Rectal smooth muscle tissue (tissue), 1 donor: ENCODE data around the gene TTC33.
"Not testable (repeated sequence)": the region's sequence is repeated elsewhere in the genome, so short reads cannot be mapped to it uniquely, and the experiment has no call there.

ENCODE experiments used
- H3K27ac ChIP-seq: one replicate; pipeline ENCODE4 v1.7.0; 2013; ENCODE audit warnings: low read depth, low read length, inconsistent platforms
- H3K27me3 ChIP-seq: one replicate; pipeline ENCODE4 v1.7.0; 2013; ENCODE audit warnings: low read length; ENCODE audit not compliant: control insufficient read depth, insufficient read depth
- H3K36me3 ChIP-seq: one replicate; pipeline ENCODE4 v1.7.0; 2013; ENCODE audit warnings: low read length; ENCODE audit not compliant: control insufficient read depth, insufficient read depth
- H3K4me1 ChIP-seq: one replicate; pipeline ENCODE4 v1.7.0; 2013; ENCODE audit warnings: low read length; ENCODE audit not compliant: control insufficient read depth, insufficient read depth
- H3K4me3 ChIP-seq: one replicate; pipeline ENCODE4 v1.7.0; 2013; ENCODE audit warnings: low read length
- H3K9ac ChIP-seq: one replicate; pipeline ENCODE4 v1.7.0; 2013; ENCODE audit warnings: low read length

Gene TTC33

DNA sequence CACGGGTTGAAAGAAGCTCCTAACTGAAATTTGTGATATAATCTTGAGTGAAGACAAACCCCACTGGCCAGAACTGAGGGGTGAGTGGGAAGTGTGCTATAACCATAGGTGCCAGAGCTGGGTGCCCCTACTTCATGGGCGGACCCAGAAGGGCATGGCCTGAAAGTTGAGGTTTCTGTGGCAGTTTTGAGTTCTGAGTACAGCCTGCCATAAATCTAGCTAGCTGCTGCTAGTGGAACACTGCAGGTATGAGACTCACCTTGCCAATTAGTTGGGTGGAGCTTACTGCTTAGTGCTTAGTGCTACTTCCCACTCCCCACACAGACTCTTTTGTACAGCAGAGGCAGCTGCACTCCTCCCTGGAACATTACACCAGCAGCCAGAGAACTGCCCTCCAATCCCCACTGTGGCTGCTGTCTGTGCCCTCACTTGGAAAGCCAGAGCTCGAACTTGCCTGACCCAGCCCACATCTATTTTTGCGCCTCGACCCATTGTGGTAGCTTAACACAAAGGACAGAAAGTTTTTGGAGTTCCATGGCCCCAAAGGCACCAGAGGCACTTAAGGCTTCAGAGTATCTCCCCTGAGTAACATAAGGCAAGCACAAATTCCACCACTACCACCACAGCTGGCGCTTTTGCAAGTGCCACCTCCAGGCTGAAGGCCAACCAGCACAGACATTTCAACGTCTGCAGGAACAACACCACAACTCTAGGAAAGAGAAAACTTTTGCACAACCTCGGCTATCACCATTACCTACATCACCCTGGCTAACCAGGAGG is 103.1 kb downstream of the TTC33 start:
- Histone ChIP-seq H3K27ac (no peak overlapping the region), H3K9ac (no peak overlapping the region)

GRCh38 chr5:40651201-40651600 is 104.6 kb downstream of the TTC33 start:
- H3K4me1 ChIP-seq: no peaks in the 10 kb centered on the region
- H3K36me3 ChIP-seq: no peaks in the 10 kb centered on the region
- H3K27me3 ChIP-seq: no peaks in the 10 kb centered on the region
- H3K27ac ChIP-seq: no peak overlapping the region
- no peak overlapping the region for H3K9ac ChIP-seq
- no peak overlapping the region for H3K4me3 ChIP-seq

More for the DNA sequence above, 103.1 kb downstream of the TTC33 start:
- Histone ChIP-seq H3K36me3 (no peaks in the 10 kb centered on the region), H3K4me1 (no peaks in the 10 kb centered on the region), H3K4me3 (no peak overlapping the region), H3K27me3 (no peaks in the 10 kb centered on the region)

GRCh38 chr5:40649463-40650030 is 106.2 kb downstream of the TTC33 start:
- Histone ChIP-seq H3K4me1 (no peaks in the 10 kb centered on the region), H3K27ac (no peak overlapping the region), H3K4me3 (no peak overlapping the region), H3K9ac (no peak overlapping the region), H3K27me3 (no peaks in the 10 kb centered on the region), H3K36me3 (no peaks in the 10 kb centered on the region)

DNA sequence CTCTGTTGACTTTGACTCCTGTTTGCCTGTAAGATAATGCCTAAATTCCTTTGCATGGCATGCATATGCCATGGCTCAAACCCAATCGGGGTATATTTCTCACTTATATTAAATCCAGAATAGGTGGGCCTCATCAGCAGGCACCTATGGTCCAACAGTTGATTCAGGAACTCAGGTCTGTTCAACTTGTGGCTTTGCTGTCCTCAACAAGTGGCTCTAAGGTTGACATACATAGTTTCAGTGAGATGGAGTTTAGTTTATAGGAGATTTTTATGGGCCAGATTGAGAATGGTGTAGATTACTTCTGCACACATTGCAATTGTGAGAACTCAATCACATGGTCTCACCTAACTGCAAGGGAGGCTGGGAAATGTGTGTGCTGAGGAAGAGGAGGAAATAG is 107.6 kb downstream of the TTC33 start:
- H3K9ac ChIP-seq: no peak overlapping the region
- H3K27ac ChIP-seq: no peak overlapping the region
- H3K4me3 ChIP-seq: no peak overlapping the region
- H3K4me1 ChIP-seq: no peaks in the 10 kb centered on the region
- H3K27me3 ChIP-seq: no peaks in the 10 kb centered on the region
- no peaks in the 10 kb centered on the region for H3K36me3 ChIP-seq

DNA sequence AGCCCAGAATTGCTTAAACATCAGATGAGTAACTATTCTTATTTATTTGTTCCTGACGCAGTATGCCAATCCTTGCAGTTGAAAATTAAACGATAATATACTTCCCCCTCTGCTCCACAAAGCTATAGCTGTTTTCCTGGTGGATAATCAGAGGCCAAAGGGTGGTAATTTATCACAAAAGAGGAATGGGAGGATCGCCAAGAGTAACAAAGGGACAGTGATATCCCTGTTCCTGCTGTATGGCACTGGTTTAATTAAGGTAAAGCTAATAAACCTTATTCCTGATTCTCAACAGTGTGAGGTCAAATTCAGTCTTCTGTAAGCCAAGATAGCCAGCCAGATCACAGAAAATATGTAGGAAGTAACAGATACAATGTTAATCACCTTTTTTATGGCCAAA is 109.5 kb downstream of the TTC33 start:
- H3K9ac ChIP-seq: no peak overlapping the region
- H3K27ac ChIP-seq: no peak overlapping the region
- H3K27me3 ChIP-seq: no peaks in the 10 kb centered on the region

DNA sequence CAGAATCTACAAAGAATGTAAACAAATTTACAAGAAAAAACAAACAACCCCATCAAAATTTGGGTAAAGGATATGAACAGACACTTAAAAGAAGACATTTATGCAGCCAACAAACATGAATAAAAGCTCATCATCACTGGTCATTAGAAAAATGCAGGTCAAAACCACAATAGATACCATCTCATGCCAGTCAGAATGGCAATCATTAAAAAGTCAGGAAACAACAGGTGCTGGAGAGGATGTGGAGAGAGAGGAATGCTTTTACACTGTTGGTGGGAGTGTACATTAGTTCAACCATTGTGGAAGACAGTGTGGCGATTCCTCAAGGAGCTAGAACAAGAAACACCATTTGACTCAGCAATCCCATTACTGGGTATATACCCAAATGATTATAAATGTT is 116.2 kb downstream of the TTC33 start:
- H3K9ac ChIP-seq, H3K27ac ChIP-seq, H3K4me1 ChIP-seq, H3K4me3 ChIP-seq, H3K36me3 ChIP-seq, H3K27me3 ChIP-seq: not testable (repeated sequence)

More for the DNA sequence above, 109.5 kb downstream of the TTC33 start:
- no peak overlapping the region for H3K4me3 ChIP-seq
- no peaks in the 10 kb centered on the region for H3K4me1 ChIP-seq
- H3K36me3 ChIP-seq: no peaks in the 10 kb centered on the region

GRCh38 chr5:40634593-40634992 is 121.2 kb downstream of the TTC33 start:
- Histone ChIP-seq H3K36me3 (no peaks in the 10 kb centered on the region), H3K9ac (no peak overlapping the region)

DNA sequence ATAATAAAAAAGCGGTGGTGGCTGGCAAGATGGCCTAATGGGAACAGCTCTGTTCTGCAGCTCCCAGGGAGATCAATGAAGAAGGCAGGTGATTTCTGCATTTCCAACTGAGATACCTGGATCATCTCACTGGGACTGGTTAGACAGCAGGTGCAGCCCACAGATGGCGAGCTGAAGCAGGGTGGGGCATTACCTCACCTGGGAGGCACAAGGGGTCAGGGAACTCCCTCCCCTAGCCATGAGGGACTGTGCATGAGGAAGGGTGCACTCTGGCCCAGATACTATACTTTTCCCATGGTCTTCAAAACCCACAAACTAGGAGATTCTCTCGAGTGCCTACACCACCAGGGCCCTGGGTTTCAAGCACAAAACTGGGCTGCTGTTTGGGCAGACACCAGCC is 121.6 kb downstream of the TTC33 start:
- Histone ChIP-seq H3K4me3 (no peak overlapping the region), H3K27ac (no peak overlapping the region), H3K4me1 (no peaks in the 10 kb centered on the region), H3K27me3 (no peaks in the 10 kb centered on the region), H3K9ac (no peak overlapping the region), H3K36me3 (no peaks in the 10 kb centered on the region)

More at GRCh38 chr5:40634593-40634992, 121.2 kb downstream of the TTC33 start:
- no peaks in the 10 kb centered on the region for H3K27me3 ChIP-seq
- no peaks in the 10 kb centered on the region for H3K4me1 ChIP-seq
- no peak overlapping the region for H3K4me3 ChIP-seq
- H3K27ac ChIP-seq: no peak overlapping the region

GRCh38 chr5:40631236-40631635 is 124.5 kb downstream of the TTC33 start:
- H3K4me3 ChIP-seq: no peak overlapping the region
- H3K9ac ChIP-seq: no peak overlapping the region
- H3K36me3 ChIP-seq: no peaks in the 10 kb centered on the region
- no peak overlapping the region for H3K27ac ChIP-seq
- no peaks in the 10 kb centered on the region for H3K4me1 ChIP-seq
- H3K27me3 ChIP-seq: no peaks in the 10 kb centered on the region

- no peak overlapping the region for H3K27ac ChIP-seq
- H3K36me3 ChIP-seq: no peaks in the 10 kb centered on the region
- no peaks in the 10 kb centered on the region for H3K27me3 ChIP-seq
- H3K9ac ChIP-seq: no peak overlapping the region
- H3K4me1 ChIP-seq: no peaks in the 10 kb centered on the region
- H3K4me3 ChIP-seq: no peak overlapping the region
These were observed 125.6 kb downstream of the TTC33 start for GRCh38 chr5:40630126-40630525.

- H3K36me3 ChIP-seq: no peaks in the 10 kb centered on the region
- no peak overlapping the region for H3K27ac ChIP-seq
- H3K4me1 ChIP-seq: no peaks in the 10 kb centered on the region
- no peaks in the 10 kb centered on the region for H3K27me3 ChIP-seq
- H3K9ac ChIP-seq: no peak overlapping the region
- H3K4me3 ChIP-seq: no peak overlapping the region
These were observed 127.4 kb downstream of the TTC33 start for GRCh38 chr5:40628407-40628806.

- no peaks in the 10 kb centered on the region for H3K36me3 ChIP-seq
- H3K4me3 ChIP-seq: no peak overlapping the region
- no peak overlapping the region for H3K27ac ChIP-seq
- H3K27me3 ChIP-seq: no peaks in the 10 kb centered on the region
- no peak overlapping the region for H3K9ac ChIP-seq
- no peaks in the 10 kb centered on the region for H3K4me1 ChIP-seq
These were observed 128.1 kb downstream of the TTC33 start for GRCh38 chr5:40627706-40628105.

DNA sequence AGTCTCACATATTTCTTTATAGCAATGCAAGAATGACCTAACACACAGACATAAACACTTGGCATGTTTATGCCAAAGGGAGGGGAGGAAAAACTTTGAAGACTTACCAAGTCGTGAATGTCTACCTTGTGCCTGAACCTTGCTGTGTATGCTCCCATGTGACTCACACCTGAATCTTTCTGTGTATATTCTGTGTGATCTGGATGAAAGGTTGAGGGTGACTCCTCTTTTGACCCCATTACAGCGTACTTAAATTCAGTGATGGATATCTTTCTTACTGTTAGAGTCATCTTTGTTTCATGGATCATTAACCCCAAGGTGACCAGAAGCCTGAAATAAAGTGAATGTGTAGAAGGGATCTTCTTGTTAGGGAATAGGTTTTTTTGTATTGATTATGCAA is 129.0 kb downstream of the TTC33 start:
- no peaks in the 10 kb centered on the region for H3K27me3 ChIP-seq
- H3K36me3 ChIP-seq: no peaks in the 10 kb centered on the region
- no peak overlapping the region for H3K4me3 ChIP-seq
- no peak overlapping the region for H3K27ac ChIP-seq
- no peaks in the 10 kb centered on the region for H3K4me1 ChIP-seq
- no peak overlapping the region for H3K9ac ChIP-seq
